H1 (cell line): ENCODE data around the gene TYW5.

ENCODE experiments used
- ATF3 ChIP-seq: IDR thresholded peaks from 2 replicates; pipeline ENCODE4 v1.6.1; 2011; ENCODE audit warnings: low read depth, mild to moderate bottlenecking, low read length; ENCODE audit not compliant: insufficient read depth
- BRCA1 ChIP-seq: IDR thresholded peaks from 2 replicates; pipeline ENCODE4 v1.6.1; 2012; ENCODE audit warnings: low read depth, low read length, improper control_type of control experiment
- CTCF ChIP-seq, 3 experiments: IDR thresholded peaks; 1 replicate in 2 of 3; 2 replicates in 1 of 3; pipeline versions ENCODE4 v1.5.1 to v1.6.1; 2011; ENCODE audit warnings: low read length in 3 of 3, mild to moderate bottlenecking in 3 of 3, inconsistent platforms in 2 of 3, low read depth in 1 of 3, moderate library complexity in 1 of 3; ENCODE audit not compliant: insufficient read depth in 1 of 3; ENCODE audit errors: control extremely low read depth in 1 of 3
- KDM1A ChIP-seq: fragments of 200-600, 300-600 bp; sonication (generic); IDR thresholded peaks from 2 replicates; pipeline ENCODE4 v1.7.1; 2016; ENCODE audit warnings: mild to moderate bottlenecking, low read length, borderline replicate concordance
- POLR2AphosphoS5 ChIP-seq: IDR thresholded peaks from 2 replicates; pipeline ENCODE4 v1.6.1; 2011; ENCODE audit warnings: low read depth, low read length
- SP1 ChIP-seq: IDR thresholded peaks from 2 replicates; pipeline ENCODE4 v1.6.1; 2011; ENCODE audit warnings: low read depth, low read length

GRCh38 chr2:199922856-199923255 is 32.4 kb downstream of the TYW5 start:
- TF ChIP-seq POLR2AphosphoS5 (no peak), BRCA1 (no peak), ATF3 (no peak), KDM1A (no peak), SP1 (no peak), CTCF (IDR thresholded peaks at IDR 0.05; ENCODE audit: control extremely low read depth in 1 of 3, insufficient read depth in 1 of 3, low read depth in 1 of 3, low read length in 3 of 3) (no peak)
